SK-N-SH treated with all-trans-retinoic acid at 6 μM for 48 hours (cell line): ENCODE results near the gene GATA6.

Experiments used
- BACH2 ChIP-seq: fragments of 250-450 bp; sonication (Bioruptor Pico); IDR thresholded peaks from 2 replicates; pipeline ENCODE4 v1.9.0; 2021; ENCODE audit warnings: mild to moderate bottlenecking, borderline replicate concordance
- CREB5 ChIP-seq: fragments of 250-450 bp; sonication (Bioruptor Pico); IDR thresholded peaks from 2 replicates; pipeline ENCODE4 v1.5.1; 2020; ENCODE audit warnings: low read depth, mild to moderate bottlenecking, moderate library complexity
- GLIS3 ChIP-seq: fragments of 250-450 bp; sonication (Bioruptor Pico); IDR thresholded peaks from 2 replicates; pipeline ENCODE4 v1.5.0; 2020; ENCODE audit warnings: mild to moderate bottlenecking, moderate library complexity
- POU6F1 ChIP-seq: fragments of 250-450 bp; sonication (Bioruptor Pico); IDR thresholded peaks from 2 replicates; pipeline ENCODE4 v1.8.0; 2021; ENCODE audit warnings: low read depth, mild to moderate bottlenecking, moderate library complexity, borderline replicate concordance
- RARB ChIP-seq: fragments of 250-450 bp; sonication (Bioruptor Pico); IDR thresholded peaks from 2 replicates; pipeline ENCODE4 v1.8.0; 2021; ENCODE audit warnings: mild to moderate bottlenecking, moderate library complexity
- SNAI2 ChIP-seq: fragments of 250-450 bp; sonication (Bioruptor Pico); IDR thresholded peaks from 2 replicates; pipeline ENCODE4 v1.5.0; 2020; ENCODE audit warnings: mild to moderate bottlenecking, moderate library complexity
- TCF4 ChIP-seq: fragments of 250-450 bp; sonication (Bioruptor Pico); IDR thresholded peaks from 2 replicates; pipeline ENCODE4 v1.8.0; 2021; ENCODE audit warnings: mild to moderate bottlenecking, moderate library complexity, borderline replicate concordance
- ZFP30 ChIP-seq: fragments of 450-650 bp; formaldehyde crosslinking; IDR thresholded peaks from 2 replicates; pipeline ENCODE4 v1.5.0; 2022; ENCODE audit warnings: mild to moderate bottlenecking, moderate library complexity
- ZNF8 ChIP-seq: fragments of 450-650 bp; formaldehyde crosslinking; IDR thresholded peaks from 2 replicates; pipeline ENCODE4 v1.5.0; 2020; ENCODE audit warnings: mild to moderate bottlenecking, moderate library complexity

GRCh38 chr18:22198163-22198562 lies 28.8 kb downstream of the GATA6 start:
- no peak for TF ChIP-seq GLIS3 (CRISPR knock-in tag)
- no peak for TF ChIP-seq ZNF8
- TF ChIP-seq CREB5 = no peak
- no peak for TF ChIP-seq BACH2 (CRISPR knock-in tag)
- no peak for TF ChIP-seq ZFP30 (CRISPR knock-in tag)
- TF ChIP-seq TCF4 (CRISPR knock-in tag) = no peak
- no peak for TF ChIP-seq SNAI2 (CRISPR knock-in tag)
- no peak for TF ChIP-seq RARB (CRISPR knock-in tag)
- no peak for TF ChIP-seq POU6F1 (CRISPR knock-in tag)
